SKM-1 (cell line): ENCODE results near the gene ABCC5.
"Not testable (repeated sequence)": the region's sequence is repeated elsewhere in the genome, so short reads cannot be mapped to it uniquely, and the experiment has no call there.

ENCODE experiments used
- DNase-seq: peaks from one replicate; lab custom pipeline; 2025; ENCODE audit not compliant: unreplicated experiment; lab: John Stamatoyannopoulos, UW

The ABCC5 gene

GRCh38 chr3:184017672-184018423 is at the start of gene ABCC5:
Gene ABCC5, minus strand, starts transcription at chr3:184017884. Its CDS starts 3,492 bp downstream, at chr3:184014392.
- DNase-seq, result peak; percentile 83

GRCh38 chr3:184066211-184066610 is 48.5 kb upstream of the ABCC5 start:
- DNase-seq, result no peak

GRCh38 chr3:184062637-184063036 is 45.0 kb upstream of the ABCC5 start:
- no peak for DNase-seq

- DNase-seq, result no peak
Observed at GRCh38 chr3:184059424-184059823, 41.7 kb upstream of the ABCC5 start.

GRCh38 chr3:184058029-184058428 is 40.3 kb upstream of the ABCC5 start:
- no peak for DNase-seq

- DNase-seq, result no peak
Observed at GRCh38 chr3:184052767-184053166, 35.1 kb upstream of the ABCC5 start, which contains the start of gene HTR3C. Gene HTR3C, plus strand, starts transcription at chr3:184053047. Its CDS starts 34 bp downstream, at chr3:184053081.

- no peak for DNase-seq
Observed at GRCh38 chr3:184050217-184050847, 32.6 kb upstream of the ABCC5 start.

- DNase-seq, result no peak
Observed at GRCh38 chr3:184045995-184046394, 28.3 kb upstream of the ABCC5 start.

- DNase-seq, result no peak
Observed at GRCh38 chr3:184042617-184043016, 24.9 kb upstream of the ABCC5 start.

- DNase-seq, result no peak
Observed at GRCh38 chr3:184040010-184040409, 22.3 kb upstream of the ABCC5 start.

- DNase-seq, result no peak
Observed at GRCh38 chr3:184039414-184039813, 21.7 kb upstream of the ABCC5 start.

- not testable (repeated sequence) for DNase-seq
Observed at GRCh38 chr3:184038307-184038706, 20.6 kb upstream of the ABCC5 start.

GRCh38 chr3:184037816-184038215 is 20.1 kb upstream of the ABCC5 start:
- DNase-seq, result no peak

GRCh38 chr3:184031187-184031792 is 13.6 kb upstream of the ABCC5 start, which contains the start of gene HTR3D:
Gene HTR3D, plus strand, starts transcription at chr3:184031742. Its CDS starts 0 bp downstream, at chr3:184031742.
- no peak for DNase-seq

GRCh38 chr3:184030536-184030935 is 12.9 kb upstream of the ABCC5 start:
- no peak for DNase-seq

- no peak for DNase-seq
Observed at GRCh38 chr3:184029443-184029842, 11.8 kb upstream of the ABCC5 start.

- DNase-seq, result not testable (repeated sequence)
Observed at GRCh38 chr3:184028275-184028890, 10.7 kb upstream of the ABCC5 start.

GRCh38 chr3:184025256-184025655 is 7.6 kb upstream of the ABCC5 start:
- DNase-seq, result not testable (repeated sequence)

GRCh38 chr3:184022323-184022722 is 4.6 kb upstream of the ABCC5 start:
- DNase-seq, result peak; percentile 21

- no peak for DNase-seq
Observed at GRCh38 chr3:184018424-184018973, 815 bp upstream of the ABCC5 start.
